Adrenal gland (tissue), 5 donors: Measurements from ENCODE around the gene NR2F1-AS1.

Source experiments
- CTCF ChIP-seq, 6 experiments: fragments of 450-650 bp in 4 of 6; fragments of 200-600 bp in 2 of 6; sonication (generic) in 1 of 6; IDR thresholded peaks; 1 replicate in 5 of 6; 2 replicates in 1 of 6; pipeline versions ENCODE4 v1.5.1 to v1.8.0; 2016 to 2021; ENCODE audit warnings: antibody characterized with exemption in 6 of 6, mild to moderate bottlenecking in 2 of 6, moderate library complexity in 1 of 6
- POLR2A ChIP-seq, 2 donors: fragments of 450-650 bp; IDR thresholded peaks; one replicate each; pipeline ENCODE4 v1.6.1; 2017; ENCODE audit warnings: antibody characterized with exemption in 2 of 2, mild to moderate bottlenecking in 2 of 2, moderate library complexity in 1 of 2
- donor health status: DM: no; HTN: no; CAD: no.

GRCh38 chr5:93620487-93621326 is 39.7 kb upstream of the NR2F1-AS1 start:
- peak in 1 of 6 experiments; percentile 8 for TF ChIP-seq CTCF (IDR thresholded peaks at IDR 0.05)
- TF ChIP-seq POLR2A (IDR thresholded peaks at IDR 0.05): peak in 1 of 2 donors; percentile 27
